ENCODE results near the gene FILIP1. TPM values are rescaled to one million over a fixed set of nuclear protein-coding genes. Genes with fewer than 3 reads are reported as not detected.
A peak's percentile ranks its signal among the peaks of the same experiment; 100 is the strongest.

Gene FILIP1
- polyA plus RNA-seq, 1 of the 3 experiments (the other 2 are of a cell fraction): 0.03 TPM

- Histone ChIP-seq H3K27ac (ENCODE audit: low read depth in 2 of 2, low read length in 1 of 2) (peak overlapping the region in 1 of 2 experiments; percentile 25; a peak in 2 of 4 replicates), H3F3A (replicated peaks; ENCODE audit: insufficient read depth) (peaks cover 4% of the 10 kb centered on the region), H3K9ac (no peak overlapping the region), H3K27me3 (ENCODE audit: insufficient read depth) (no peaks in the 10 kb centered on the region), H4K20me1 (ENCODE audit: insufficient read depth) (no peaks in the 10 kb centered on the region), H3K9me2 (no peaks in the 10 kb centered on the region), H3K4me1 (ENCODE audit: control insufficient read depth in 1 of 2, insufficient read depth in 2 of 2, low read depth in 1 of 2, low read length in 1 of 2) (peaks cover 2 to 7% of the 10 kb centered on the region in 2 experiments; a peak in 3 of 4 replicates), H3K36me3 (replicated peaks in 1 of 2; ENCODE audit: control insufficient read depth in 1 of 2, insufficient read depth in 2 of 2, low read length in 1 of 2) (no peaks in the 10 kb centered on the region), H3K9me3 (no peaks in the 10 kb centered on the region), H3K4me3 (ENCODE audit: low read depth in 2 of 2, low read length in 1 of 2) (peak overlapping the region; percentile 19 to 22; a peak in 3 of 4 replicates), H3K79me2 (ENCODE audit: insufficient read depth) (no peaks in the 10 kb centered on the region), H2AFZ (ENCODE audit: low read depth) (peak overlapping the region; percentile 44; the same call in 1 of the 2 replicates), H3K4me2 (peak overlapping the region; percentile 54)
- ChIA-PET POLR2A (no interaction called here), CTCF (interaction anchor here (1.0 to 4.1 kb wide), 10 partner anchors 10 to 315 kb away, joined by 3 to 20 read pairs (median 5); no protein-coding TSS in a partner anchor)
- no peak for DNase-seq
- WGBS (ENCODE audit: low lambda C conversion rate): 3% methylated on average over 9 of the region's 9 CpGs
- TF ChIP-seq TCF12 (IDR thresholded peaks at IDR 0.05) (peak; percentile 75), USF2 (IDR thresholded peaks at IDR 0.05; ENCODE audit: borderline replicate concordance, low read depth, low read length) (no peak), MAX (IDR thresholded peaks at IDR 0.05; ENCODE audit: low read depth) (peak; percentile 40; the same call in 1 of the 2 replicates), GATA2 (CRISPR knock-in tag; IDR thresholded peaks at IDR 0.05) (no peak), GABPA (IDR thresholded peaks at IDR 0.05; ENCODE audit: low read depth) (no peak), SIN3A (IDR thresholded peaks at IDR 0.05; ENCODE audit: borderline replicate concordance, low read depth, low read length) (peak; percentile 82; the same call in 1 of the 2 replicates), SMC3 (IDR thresholded peaks at IDR 0.05; ENCODE audit: low read depth, low read length) (no peak), NRF1 (IDR thresholded peaks at IDR 0.05; ENCODE audit: low read depth, low read length) (no peak), TEAD4 (IDR thresholded peaks at IDR 0.05; ENCODE audit: borderline replicate concordance, insufficient read depth) (peak; percentile 85), IRF3 (IDR thresholded peaks at IDR 0.05; ENCODE audit: low read depth, low read length) (no peak), PBX3 (IDR thresholded peaks at IDR 0.05) (peak; percentile 76), USF1 (IDR thresholded peaks at IDR 0.05; ENCODE audit: borderline replicate concordance, low read depth) (no peak), ZBTB33 (IDR thresholded peaks at IDR 0.05; ENCODE audit: borderline replicate concordance, low read depth) (no peak; the same call in 1 of the 2 replicates), RCOR1 (IDR thresholded peaks at IDR 0.05; ENCODE audit: low read length) (no peak), POLR2AphosphoS5 (IDR thresholded peaks at IDR 0.05; ENCODE audit: low read depth, low read length) (0 out of 2 replicates have a peak, but pooled peaks have one; percentile 25), YY1 (IDR thresholded peaks at IDR 0.05; ENCODE audit: low read depth) (no peak), EP300 (IDR thresholded peaks at IDR 0.05; ENCODE audit: borderline replicate concordance in 1 of 2, low read depth in 1 of 2, low read length in 1 of 2) (peak in 1 of 2 experiments; percentile 54; a peak in 1 of 4 replicates), EZH2phosphoT487 (IDR thresholded peaks at IDR 0.05; ENCODE audit: borderline replicate concordance, low read depth) (no peak), TAF1 (IDR thresholded peaks at IDR 0.05; ENCODE audit: borderline replicate concordance, low read depth, low read length) (no peak), FOXJ3 (CRISPR knock-in tag; IDR thresholded peaks at IDR 0.05) (no peak), RFX5 (IDR thresholded peaks at IDR 0.05; ENCODE audit: low read length) (no peak), CHD2 (IDR thresholded peaks at IDR 0.05; ENCODE audit: low read length, partially characterized antibody) (no peak), MEF2A (IDR thresholded peaks at IDR 0.05; ENCODE audit: borderline replicate concordance, low read depth) (peak; percentile 46; the same call in 1 of the 2 replicates), JUND (IDR thresholded peaks at IDR 0.05) (peak; percentile 53), ELF1 (IDR thresholded peaks at IDR 0.05) (no peak), CTCF (IDR thresholded peaks at IDR 0.05) (no peak)
Observed at GRCh38 chr6:75524322-75524972, 30.8 kb upstream of the FILIP1 start.
